Small intestine (tissue), 16 donors: ENCODE data around the gene AS3MT. TPM values are rescaled to one million over a fixed set of nuclear protein-coding genes. Genes with fewer than 3 reads are reported as not detected.
"Not testable (repeated sequence)": the region's sequence is repeated elsewhere in the genome, so short reads cannot be mapped to it uniquely, and the experiment has no call there.

Experiments
- DNase-seq, 2 donors: peaks; one replicate each; pipeline versions ENCODE4 v3.0.0 to v3.0.0-alpha.2; 2013
- FAIRE-seq: peaks from 2 replicates; lab custom pipeline; 2012; peaks lifted over from hg19 to GRCh38; lab: Jason Lieb, UNC
- H3K27ac ChIP-seq, 3 donors: one replicate each; pipeline ENCODE4 v1.5.1; 2013; ENCODE audit warnings: low read length in 2 of 3, mild to moderate bottlenecking in 2 of 3, control low read depth in 1 of 3, inconsistent platforms in 1 of 3, low read depth in 1 of 3, moderate library complexity in 1 of 3
- H3K27me3 ChIP-seq, 3 donors: one replicate each; pipeline ENCODE4 v1.6.1; 2013; ENCODE audit warnings: low read length in 3 of 3, inconsistent platforms in 1 of 3; ENCODE audit not compliant: control insufficient read depth in 3 of 3, insufficient read depth in 3 of 3
- H3K36me3 ChIP-seq, 3 donors: one replicate each; pipeline ENCODE4 v1.6.1; 2013; ENCODE audit warnings: low read length in 3 of 3, inconsistent platforms in 1 of 3, low read depth in 1 of 3, mild to moderate bottlenecking in 1 of 3, moderate library complexity in 1 of 3; ENCODE audit not compliant: control insufficient read depth in 3 of 3, insufficient read depth in 2 of 3
- H3K4me1 ChIP-seq, 3 donors: one replicate each; pipeline ENCODE4 v1.6.1; 2013; ENCODE audit warnings: low read length in 2 of 3, inconsistent platforms in 1 of 3, low read depth in 1 of 3, mild to moderate bottlenecking in 1 of 3, moderate library complexity in 1 of 3; ENCODE audit not compliant: control insufficient read depth in 3 of 3, insufficient read depth in 2 of 3
- H3K4me3 ChIP-seq, 3 donors: one replicate each; pipeline ENCODE4 v1.5.1; 2013; ENCODE audit warnings: low read length in 3 of 3, control low read depth in 1 of 3, inconsistent platforms in 1 of 3, low read depth in 1 of 3, mild to moderate bottlenecking in 1 of 3, moderate library complexity in 1 of 3
- H3K9me3 ChIP-seq, 2 donors: one replicate each; pipeline ENCODE4 v1.6.1; 2013; ENCODE audit warnings: low read depth in 1 of 2, low read length in 1 of 2; ENCODE audit not compliant: control insufficient read depth in 2 of 2, insufficient read depth in 1 of 2
- WGBS, 3 donors: extraction: QIAGEN DNeasy Blood & Tissue Kit; methylation state at CpG; one replicate each; pipeline ENCODE4 v1.1.7; 2013; 5-methylcytosine and 5-hydroxymethylcytosine counted together
- long read RNA-seq, 10 donors: transcript quantifications; one replicate each; lab custom pipeline, GENCODE V29; 2026
- polyA plus RNA-seq, 4 donors: library from polyadenylated mRNA; stranded (reverse) in 3 of 4; unstranded in 1 of 4; fragments of 200-250 nt in 3 of 4; fragments of 120-200 nt in 1 of 4; gene quantifications; one replicate each; pipeline versions ENCODE4 v1.2.1 to v1.2.3, GENCODE V29; 2013
- donor health status: healthy with polysubstance abuse.
- donor health status: control.
- donor health status: control.
- donor health status: Bipolar disorder and iron deficiency.
- donor health status: healthy.

AS3MT gene
- polyA plus RNA-seq, result 10 to 100 TPM in 1 of 4 donors, 1 to 10 TPM in 3; 1.6 to 18.6 (median 3.7) TPM
- long read RNA-seq, donor 1, partial matches to known transcripts, result 0 of 2 reads
- long read RNA-seq, donor 1, other reads (novel, unspliced or antisense), result 0 of 2 reads
- long read RNA-seq, donor 2, result 0 reads
- long read RNA-seq, donor 3, partial matches to known transcripts, result 0 of 2 reads
- long read RNA-seq, donor 3, other reads (novel, unspliced or antisense), result 0 of 2 reads
- long read RNA-seq, donor 4, result 0 reads
- long read RNA-seq, donor 5, partial matches to known transcripts, result 0 of 1 reads
- long read RNA-seq, donor 5, other reads (novel, unspliced or antisense), result 0 of 1 reads
- long read RNA-seq, donor 6, result 0 reads
- long read RNA-seq, donor 7, result 0 reads
- long read RNA-seq, donor 8, result 0 reads
- long read RNA-seq, donor 9, partial matches to known transcripts, result 0 of 1 reads
- long read RNA-seq, donor 9, other reads (novel, unspliced or antisense), result 0 of 1 reads
- long read RNA-seq, donor 10, result 0 reads

GRCh38 chr10:102869258-102870198 is at the start of gene AS3MT:
Gene AS3MT (plus strand): TSS chr10:102869470. CDS start chr10:102869593, 123 bp downstream.
- DNase-seq (peak; percentile 28 to 86), FAIRE-seq (no peak)
- 5 to 10% (median 5%) methylated on average over 28 to 63 of the region's 63 CpGs for WGBS, 3 donors
- H3K36me3 ChIP-seq, result peaks cover 0 to 2% (median 0%) of the 10 kb centered on the region in 3 donors
- H3K27me3 ChIP-seq, result no peaks in the 10 kb centered on the region
- peaks cover 0 to 10% (median 0%) of the 10 kb centered on the region in 3 donors for H3K4me1 ChIP-seq
- no peaks in the 10 kb centered on the region for H3K9me3 ChIP-seq
- H3K4me3 ChIP-seq, result peak within 1 kb of the TSS in 2 of 3 donors; percentile 42 to 75
- H3K27ac ChIP-seq, result peak within 1 kb of the TSS in 1 of 3 donors; percentile 74

- 97 to 98% (median 98%) methylated on average over 5 of the region's 5 CpGs for WGBS, 3 donors
- H3K27me3 ChIP-seq, H3K27ac ChIP-seq, H3K9me3 ChIP-seq, H3K4me1 ChIP-seq, DNase-seq, H3K4me3 ChIP-seq, FAIRE-seq: not testable (repeated sequence)
- peaks cover 0 to 11% (median 0%) of the 10 kb centered on the region in 3 donors for H3K36me3 ChIP-seq
These were observed 49.3 kb upstream of the AS3MT start for GRCh38 chr10:102820008-102820407.

- FAIRE-seq, result no peak
- no peaks in the 10 kb centered on the region for H3K27me3 ChIP-seq
These were observed 47.0 kb upstream of the AS3MT start for GRCh38 chr10:102822222-102822621.

GRCh38 chr10:102824664-102825063 is 44.6 kb upstream of the AS3MT start:
- no peaks in the 10 kb centered on the region for H3K36me3 ChIP-seq
- H3K27me3 ChIP-seq, result no peaks in the 10 kb centered on the region
- no peaks in the 10 kb centered on the region for H3K4me1 ChIP-seq
- FAIRE-seq (no peak), DNase-seq (no peak)
- H3K27ac ChIP-seq, result no peak overlapping the region
- peaks cover 0 to 7% of the 10 kb centered on the region in 2 donors for H3K9me3 ChIP-seq
- WGBS, 3 donors, result 91 to 94% (median 93%) methylated on average over 4 of the region's 4 CpGs
- no peak overlapping the region for H3K4me3 ChIP-seq

More at GRCh38 chr10:102822222-102822621, 47.0 kb upstream of the AS3MT start:
- Histone ChIP-seq H3K36me3 (no peaks in the 10 kb centered on the region), H3K4me1 (no peaks in the 10 kb centered on the region), H3K4me3 (no peak overlapping the region), H3K9me3 (peaks cover 0 to 7% of the 10 kb centered on the region in 2 donors), H3K27ac (no peak overlapping the region)
- DNase-seq, result no peak
- 91 to 97% (median 91%) methylated on average over 12 of the region's 12 CpGs for WGBS, 3 donors

GRCh38 chr10:102826148-102826796 is 43.0 kb upstream of the AS3MT start:
- DNase-seq (no peak), FAIRE-seq (no peak)
- Histone ChIP-seq H3K4me3 (no peak overlapping the region), H3K4me1 (no peaks in the 10 kb centered on the region), H3K36me3 (no peaks in the 10 kb centered on the region), H3K27me3 (no peaks in the 10 kb centered on the region), H3K9me3 (peaks cover 0 to 7% of the 10 kb centered on the region in 2 donors), H3K27ac (no peak overlapping the region)
- WGBS, 3 donors, result 91 to 99% (median 95%) methylated on average over 9 of the region's 9 CpGs

- Histone ChIP-seq H3K9me3 (peaks cover 0 to 7% of the 10 kb centered on the region in 2 donors), H3K4me3 (no peak overlapping the region), H3K27ac (no peak overlapping the region), H3K27me3 (no peaks in the 10 kb centered on the region), H3K36me3 (no peaks in the 10 kb centered on the region), H3K4me1 (no peaks in the 10 kb centered on the region)
- no peak for FAIRE-seq
- 79 to 88% (median 83%) methylated on average over 5 of the region's 5 CpGs for WGBS, 3 donors
- DNase-seq, result no peak
These were observed 41.7 kb upstream of the AS3MT start for GRCh38 chr10:102827597-102827975.

- 18 to 59% (median 38%) methylated on average over 16 of the region's 16 CpGs for WGBS, 3 donors
- no peaks in the 10 kb centered on the region for H3K27me3 ChIP-seq
- FAIRE-seq (no peak), DNase-seq (peak; percentile 57 to 59)
- H3K4me1 ChIP-seq, result no peaks in the 10 kb centered on the region
- no peak overlapping the region for H3K4me3 ChIP-seq
- no peaks in the 10 kb centered on the region for H3K9me3 ChIP-seq
- no peak overlapping the region for H3K27ac ChIP-seq
- no peaks in the 10 kb centered on the region for H3K36me3 ChIP-seq
These were observed 37.8 kb upstream of the AS3MT start for GRCh38 chr10:102831322-102832071.
